GM12892 (cell line): ENCODE measurements around the gene SUDS3.

ENCODE experiments used
- DNase-seq: peaks from one replicate; pipeline ENCODE4 v3.0.0; 2011; ENCODE audit not compliant: insufficient read length
- FAIRE-seq: peaks from 2 replicates; lab custom pipeline; 2011; peaks lifted over from hg19 to GRCh38; lab: Jason Lieb, UNC
- POLR2A ChIP-seq: IDR thresholded peaks from 2 replicates; pipeline ENCODE4 v1.6.1; 2011; ENCODE audit warnings: low read depth, low read length, control low read depth
- POLR2AphosphoS5 ChIP-seq: IDR thresholded peaks from 2 replicates; pipeline ENCODE4 v1.6.1; 2011; ENCODE audit warnings: low read depth, low read length, control low read depth
- TAF1 ChIP-seq: IDR thresholded peaks from 2 replicates; pipeline ENCODE4 v1.6.1; 2011; ENCODE audit warnings: low read depth, mild to moderate bottlenecking, control low read depth, low read length, borderline replicate concordance

Gene SUDS3

GRCh38 chr12:118436986-118437385 is 60.6 kb downstream of the SUDS3 start:
- no peak for FAIRE-seq
- TF ChIP-seq TAF1 (no peak), POLR2A (no peak), POLR2AphosphoS5 (no peak)
- DNase-seq: no peak

DNA sequence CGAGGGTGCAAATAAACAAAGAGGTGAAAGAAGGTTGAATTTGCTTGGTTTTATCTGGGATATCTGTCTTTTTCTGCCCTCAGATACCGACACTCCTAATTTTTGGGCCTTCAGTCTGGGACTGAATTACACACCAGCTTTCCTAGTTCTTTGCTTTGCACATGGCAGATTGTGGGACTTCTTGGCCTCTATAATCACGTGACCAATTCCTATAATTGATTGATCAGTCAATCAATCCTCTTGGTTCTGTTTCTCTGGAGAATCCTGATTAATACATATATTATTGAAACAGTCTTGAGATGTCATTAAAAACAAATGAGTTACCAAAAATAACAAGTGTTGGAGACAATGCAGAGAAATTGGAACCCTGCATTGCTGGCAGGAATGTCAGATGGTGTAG is 62.7 kb downstream of the SUDS3 start:
- no peak for DNase-seq
- no peak for TF ChIP-seq TAF1
- TF ChIP-seq POLR2AphosphoS5: no peak
- no peak for TF ChIP-seq POLR2A
- no peak for FAIRE-seq

DNA sequence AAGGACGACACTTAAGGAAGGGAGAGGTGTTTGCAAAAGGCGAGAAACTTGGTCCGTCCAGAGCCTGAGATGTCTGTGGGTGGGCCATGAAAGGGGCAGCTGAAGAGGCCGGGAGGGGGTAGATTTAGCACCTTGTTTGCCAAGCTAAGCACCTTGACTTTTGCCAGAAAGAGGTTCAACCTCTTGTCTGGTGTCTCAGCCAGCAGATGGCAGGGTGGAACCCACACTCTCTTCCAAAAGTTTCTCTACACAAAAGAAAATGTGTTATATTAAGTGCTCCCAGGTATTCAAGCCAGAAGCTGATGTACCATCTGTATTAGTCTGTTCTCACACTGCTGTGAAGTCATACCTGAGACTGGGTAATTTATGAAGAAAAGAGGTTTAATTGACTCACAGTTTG is 69.9 kb downstream of the SUDS3 start:
- FAIRE-seq (no peak), DNase-seq (no peak)
- TF ChIP-seq TAF1 (no peak), POLR2AphosphoS5 (no peak), POLR2A (no peak)

DNA sequence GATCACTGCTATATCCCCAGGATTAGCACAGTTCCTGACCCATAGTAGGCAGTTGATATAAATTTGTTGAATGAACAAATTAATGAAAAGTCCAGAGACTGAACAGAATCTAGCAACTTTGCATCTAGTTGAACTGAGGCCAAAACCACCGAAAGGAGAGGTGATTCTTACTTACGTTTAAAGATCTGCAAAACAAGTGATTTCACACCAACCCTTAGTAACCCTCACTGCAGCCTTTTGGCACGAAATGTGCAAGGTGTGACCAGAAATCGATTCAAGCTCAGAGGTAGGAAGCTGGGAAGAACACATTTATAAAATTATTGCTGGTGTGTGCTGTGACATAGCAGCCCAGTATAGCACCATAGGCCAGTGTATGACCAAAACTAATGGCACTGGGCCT is 70.8 kb downstream of the SUDS3 start:
- FAIRE-seq: no peak

DNA sequence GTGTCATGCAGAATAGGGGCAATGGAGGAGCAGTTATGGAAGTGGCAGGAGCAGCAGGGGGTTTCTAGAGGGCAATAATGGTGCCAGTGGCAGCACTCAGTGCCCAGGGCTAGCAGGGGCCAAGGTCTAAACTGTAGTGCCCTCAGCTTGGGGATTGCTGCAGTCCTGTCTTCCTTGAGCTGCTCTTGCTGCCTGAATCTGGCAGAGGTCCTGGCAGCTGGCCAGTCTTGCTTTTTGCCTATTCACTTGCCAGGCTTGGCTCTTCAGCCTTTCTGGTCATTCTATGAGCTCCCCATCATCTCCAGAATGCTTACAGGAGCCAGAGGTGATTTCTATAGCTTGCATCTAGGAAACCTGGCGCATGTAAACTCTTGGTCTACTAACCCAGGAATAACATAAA is 72.0 kb downstream of the SUDS3 start:
- TF ChIP-seq POLR2AphosphoS5: no peak
- TF ChIP-seq TAF1: no peak
- no peak for TF ChIP-seq POLR2A
- DNase-seq (no peak), FAIRE-seq (no peak)

More for the DNA sequence above, 70.8 kb downstream of the SUDS3 start:
- no peak for DNase-seq
- no peak for TF ChIP-seq POLR2A
- no peak for TF ChIP-seq TAF1
- TF ChIP-seq POLR2AphosphoS5: no peak

DNA sequence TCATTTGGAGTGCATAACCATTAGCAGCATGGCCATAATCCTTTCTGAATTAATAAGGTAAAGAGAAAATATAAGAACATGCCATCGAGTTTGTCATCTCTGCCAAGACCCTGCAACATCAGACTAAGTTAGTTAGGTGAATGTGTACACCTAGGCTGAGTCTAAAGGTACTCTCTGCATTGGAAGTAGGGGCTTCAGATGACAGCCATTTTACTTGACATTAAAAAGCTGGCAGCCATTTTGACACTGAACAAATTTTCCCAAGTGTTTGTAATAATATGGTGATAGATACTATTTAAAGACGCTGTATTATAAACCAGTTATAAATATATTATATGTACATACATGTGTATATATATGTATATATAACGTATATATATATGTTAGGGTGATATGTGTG is 79.0 kb downstream of the SUDS3 start:
- DNase-seq (no peak), FAIRE-seq (no peak)
- TF ChIP-seq TAF1 (no peak), POLR2AphosphoS5 (no peak), POLR2A (no peak)

DNA sequence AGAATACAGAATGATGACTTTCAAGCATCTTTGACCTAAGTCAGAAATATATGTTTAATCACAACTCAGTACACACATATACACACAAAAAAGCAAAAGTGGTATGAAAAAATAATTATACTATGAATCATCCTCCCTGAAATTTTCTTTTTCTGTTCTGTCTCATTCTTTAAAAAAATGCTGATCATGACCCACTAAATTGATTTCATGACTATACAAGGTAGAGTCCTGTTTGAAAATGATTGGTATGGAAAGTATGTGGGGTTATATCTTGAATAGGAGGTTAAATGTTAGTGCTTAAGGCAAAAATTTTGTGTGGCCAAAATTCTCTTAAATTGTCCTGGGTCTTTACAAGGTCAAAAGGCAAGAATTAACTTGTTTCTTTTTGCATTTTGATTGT is 80.4 kb downstream of the SUDS3 start:
- FAIRE-seq (no peak), DNase-seq (no peak)
- TF ChIP-seq TAF1 (no peak), POLR2A (no peak), POLR2AphosphoS5 (no peak)

DNA sequence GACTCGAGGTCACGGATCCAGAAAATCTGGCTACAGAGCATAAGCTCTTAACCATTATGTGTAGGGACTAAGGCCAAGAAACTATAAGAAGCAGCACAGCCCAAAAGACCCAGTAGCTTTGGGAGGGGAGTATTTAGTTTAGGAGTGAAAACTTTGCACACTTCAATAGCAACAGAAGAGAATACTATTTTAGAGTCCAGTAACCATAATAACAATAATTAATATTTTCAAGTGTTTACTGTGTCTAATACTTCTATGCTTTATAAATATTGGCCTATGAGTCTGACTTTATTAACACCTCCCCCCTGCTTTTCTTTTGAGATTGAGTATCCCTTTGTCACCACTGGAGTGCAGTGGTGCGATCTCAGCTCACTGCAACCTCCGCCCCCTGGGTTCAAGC is 82.8 kb downstream of the SUDS3 start:
- no peak for DNase-seq
- no peak for TF ChIP-seq TAF1
- no peak for TF ChIP-seq POLR2A
- TF ChIP-seq POLR2AphosphoS5: no peak
- FAIRE-seq: no peak

DNA sequence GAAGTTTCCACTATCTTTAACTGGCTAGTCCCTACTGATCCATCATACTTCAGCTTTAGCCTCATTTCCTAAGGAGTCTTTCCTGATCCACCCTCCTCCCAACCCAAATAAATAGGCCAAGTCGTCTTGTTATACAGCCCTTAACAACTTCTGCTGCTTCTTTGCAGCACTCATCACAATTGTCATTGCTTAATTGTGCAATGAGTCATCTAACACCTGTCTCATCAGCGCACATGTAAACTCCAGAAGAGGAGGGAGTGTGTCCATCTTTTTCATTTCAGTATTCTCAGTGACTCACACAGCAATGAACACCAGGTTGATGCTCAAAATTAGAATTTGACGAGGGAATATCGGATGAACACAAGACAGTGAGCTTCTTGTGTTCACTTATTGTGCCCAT is 87.3 kb downstream of the SUDS3 start:
- no peak for DNase-seq
- TF ChIP-seq TAF1 (no peak), POLR2A (no peak), POLR2AphosphoS5 (no peak)
- FAIRE-seq: no peak

DNA sequence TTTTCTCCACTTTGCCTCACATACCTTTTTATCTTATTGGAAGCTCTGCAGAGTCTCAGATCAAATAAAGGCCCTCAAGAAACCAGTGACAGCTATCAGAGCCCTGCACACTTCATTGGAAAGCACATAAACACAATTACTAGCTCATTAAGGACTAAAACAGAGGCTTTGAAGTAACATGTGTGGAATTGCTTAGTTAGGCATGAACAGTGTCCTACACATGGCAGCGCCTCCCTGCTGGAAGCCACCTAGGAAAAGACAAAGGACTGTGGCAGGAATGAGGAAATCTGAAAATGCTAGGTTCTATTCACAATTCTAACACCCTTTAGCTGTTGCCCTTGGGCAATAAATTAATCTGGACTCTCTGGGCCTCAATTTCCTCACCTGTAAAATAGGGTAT is 89.4 kb downstream of the SUDS3 start:
- no peak for FAIRE-seq
- TF ChIP-seq POLR2A (no peak), TAF1 (no peak), POLR2AphosphoS5 (no peak)
- DNase-seq: no peak
